Spleen (tissue), 11 donors: ENCODE results near the gene BRAF. TPM values are rescaled to one million over a fixed set of nuclear protein-coding genes. Genes with fewer than 3 reads are reported as not detected.
"Not testable (repeated sequence)": the region's sequence is repeated elsewhere in the genome, so short reads cannot be mapped to it uniquely, and the experiment has no call there.

Experiments
- DNase-seq: peaks from one replicate; pipeline ENCODE4 v3.0.0-alpha.2; 2020
- H3K27ac ChIP-seq, 8 donors: fragments of 200-600 bp; sonication (generic) in 7 of 8; 1 replicate in 4 of 8; 2 replicates in 4 of 8; pipeline versions ENCODE4 v1.5.0 to v1.8.0; 2016 to 2021; ENCODE audit warnings: inconsistent platforms in 4 of 8, mild to moderate bottlenecking in 4 of 8, moderate library complexity in 1 of 8
- H3K27me3 ChIP-seq, 7 donors: fragments of 200-600 bp; sonication (generic) in 6 of 7; replicated peaks in 1 of 7; 1 replicate in 4 of 7; 2 replicates in 3 of 7; pipeline versions ENCODE4 v1.5.0 to v1.8.0; 2016 to 2021; ENCODE audit warnings: inconsistent platforms in 3 of 7, mild to moderate bottlenecking in 1 of 7
- H3K36me3 ChIP-seq, 6 donors: fragments of 200-600 bp; sonication (generic) in 5 of 6; 1 replicate in 4 of 6; 2 replicates in 2 of 6; pipeline versions ENCODE4 v1.5.0 to v1.8.0; 2016 to 2021; ENCODE audit warnings: inconsistent platforms in 2 of 6
- H3K4me1 ChIP-seq, 6 donors: fragments of 200-600 bp; sonication (generic) in 5 of 6; 1 replicate in 3 of 6; 2 replicates in 3 of 6; pipeline versions ENCODE4 v1.5.0 to v1.8.0; 2016 to 2021; ENCODE audit warnings: inconsistent platforms in 3 of 6
- H3K4me3 ChIP-seq, 8 donors: fragments of 200-600 bp; sonication (generic) in 7 of 8; 1 replicate in 4 of 8; 2 replicates in 4 of 8; pipeline versions ENCODE4 v1.5.0 to v1.8.0; 2016 to 2021; ENCODE audit warnings: inconsistent platforms in 4 of 8, mild to moderate bottlenecking in 4 of 8, moderate library complexity in 2 of 8
- H3K9me3 ChIP-seq, 8 donors: fragments of 200-600 bp; sonication (generic) in 7 of 8; 1 replicate in 4 of 8; 2 replicates in 4 of 8; pipeline versions ENCODE4 v1.5.0 to v1.8.0; 2016 to 2021; ENCODE audit warnings: inconsistent platforms in 4 of 8
- CTCF ChIP-seq, 11 experiments: fragments of 200-600 bp in 7 of 11; fragments of 450-650 bp in 4 of 11; sonication (generic) in 4 of 11; IDR thresholded peaks in 8 of 11; conservative IDR thresholded peaks in 3 of 11; 1 replicate in 7 of 11; 2 replicates in 4 of 11; pipeline versions ENCODE4 v1.4.0 to v1.8.0; 2016 to 2021; ENCODE audit warnings: antibody characterized with exemption in 11 of 11, inconsistent platforms in 4 of 11, mild to moderate bottlenecking in 1 of 11
- POLR2A ChIP-seq, 3 donors: fragments of 450-650 bp; IDR thresholded peaks; one replicate each; pipeline ENCODE4 v1.5.1; 2017; ENCODE audit warnings: antibody characterized with exemption in 3 of 3, mild to moderate bottlenecking in 1 of 3
- POLR2AphosphoS5 ChIP-seq, 3 donors: sonication (generic); formaldehyde crosslinking; IDR thresholded peaks; one replicate each; pipeline ENCODE4 v1.5.1; 2017; ENCODE audit warnings: antibody characterized with exemption in 3 of 3
- WGBS, 5 donors: extraction: QIAGEN DNeasy Blood & Tissue Kit in 3 of 5; methylation state at CpG; one replicate each; pipeline versions ENCODE4 v1.1.5 to v1.1.7; 2013 to 2018; 5-methylcytosine and 5-hydroxymethylcytosine counted together
- intact Hi-C: fragments of 100-400 bp; cut with DNase I; formaldehyde crosslinking; loops from one replicate; pipeline ENCODE4 v1.15.0; 2023; ENCODE audit warnings: low total_unique reads
- polyA plus RNA-seq, 3 donors: library from polyadenylated mRNA; stranded (reverse); fragments of 200-250 nt; gene quantifications; one replicate each; pipeline ENCODE4 v1.2.1, GENCODE V29; 2013
- small RNA-seq, 4 donors: library from RNA; depleted of rRNA; stranded (forward); fragments of <200 nt; gene quantifications; one replicate each; pipeline ENCODE3, GENCODE V24; 2016
- total RNA-seq, 7 donors: library from RNA; depleted of rRNA in 3 of 7; stranded (reverse); fragments of >200 nt in 3 of 7; fragmentation: NEBNext Ultra II Directional in 4 of 7; extraction: Animal tissue kit (Norgen Biotek cat#: 25700) in 4 of 7; gene quantifications; one replicate each; pipeline versions ENCODE4 v1.1.0 to v1.2.1, GENCODE V29; 2016 to 2021
- donor health status: healthy with polysubstance abuse.
- donor health status: DM: no; HTN: no; CAD: no; lungs with moderate emphysema.
- donor health status: DM: no; HTN: no; CAD: no.
- donor health status: Bipolar disorder and iron deficiency.
- donor health status: healthy.
- donor health status: DM: no; HTN: no; CAD: no.
- donor health status: DM: yes; HTN: yes; CAD: no.

Gene BRAF
- total and polyA plus RNA-seq, 10 donors: 4.3 to 82.7 (median 49.3) TPM

- no peaks in the 10 kb centered on the region for H3K27me3 ChIP-seq
- H3K27ac ChIP-seq: no peak overlapping the region
- no peaks in the 10 kb centered on the region for H3K9me3 ChIP-seq
- peak; percentile 51 for DNase-seq
- no peaks in the 10 kb centered on the region for H3K36me3 ChIP-seq
- intact Hi-C loops: no loop called here
- TF ChIP-seq POLR2A (IDR thresholded peaks at IDR 0.05) (no peak), POLR2AphosphoS5 (IDR thresholded peaks at IDR 0.05) (no peak), CTCF (IDR thresholded peaks at IDR 0.05 in 8 of 11, conservative IDR thresholded peaks at IDR 0.05 in 3 of 11) (no peak)
- H3K4me1 ChIP-seq: peaks cover 19 to 33% (median 30%) of the 10 kb centered on the region in 6 donors
- no peak overlapping the region for H3K4me3 ChIP-seq
- 58 to 67% (median 65%) methylated on average over 4 of the region's 4 CpGs for WGBS, 5 donors
Measured at GRCh38 chr7:140670343-140670935, 254.3 kb downstream of the BRAF start.

GRCh38 chr7:140669862-140670261, 254.9 kb downstream of the BRAF start:
- WGBS, 5 donors: 93 to 98% (median 94%) methylated on average over 8 to 10 of the region's 10 CpGs

GRCh38 chr7:140669352-140669751, 255.4 kb downstream of the BRAF start:
- H3K4me1 ChIP-seq: peaks cover 8 to 23% (median 19%) of the 10 kb centered on the region in 6 donors
- H3K27me3 ChIP-seq: no peaks in the 10 kb centered on the region
- 81 to 93% (median 90%) methylated on average over 3 of the region's 3 CpGs for WGBS, 5 donors
- no peak overlapping the region for H3K4me3 ChIP-seq
- H3K27ac ChIP-seq: no peak overlapping the region
- no peaks in the 10 kb centered on the region for H3K9me3 ChIP-seq
- DNase-seq: no peak
- intact Hi-C loops: no loop called here
- no peaks in the 10 kb centered on the region for H3K36me3 ChIP-seq
- TF ChIP-seq CTCF (IDR thresholded peaks at IDR 0.05 in 8 of 11, conservative IDR thresholded peaks at IDR 0.05 in 3 of 11) (no peak), POLR2AphosphoS5 (IDR thresholded peaks at IDR 0.05) (no peak)

More at GRCh38 chr7:140669862-140670261, 254.9 kb downstream of the BRAF start:
- peak; percentile 29 for DNase-seq
- intact Hi-C loops, H3K27ac ChIP-seq, H3K9me3 ChIP-seq, H3K4me3 ChIP-seq, H3K36me3 ChIP-seq, H3K27me3 ChIP-seq: not testable (repeated sequence)
- peaks cover 13 to 28% (median 24%) of the 10 kb centered on the region in 6 donors for H3K4me1 ChIP-seq

Small RNA genes lying within 50 kb of the gene (small RNA-seq; reads per million reads assigned to genes)
- 0 reads per million in 4 donors for gene AC006006.1
- 0 reads per million in 4 donors for gene RNU6-85P

Other genes starting within 250 kb of the BRAF start
- 100 to 1,000 TPM; 104 to 235 (median 123) TPM for gene NDUFB2, start 228.2 kb downstream of the BRAF start, total RNA-seq
- 100 to 1,000 TPM; 155 to 370 (median 238) TPM for gene NDUFB2, start 228.2 kb downstream of the BRAF start, polyA plus RNA-seq
- gene MRPS33, start 90.0 kb upstream of the BRAF start, total RNA-seq: 10 to 100 TPM in 6 of 7 donors, 1 to 10 TPM in 1; 5.9 to 31.3 (median 24.8) TPM
- gene MRPS33, start 90.0 kb upstream of the BRAF start, polyA plus RNA-seq: 10 to 100 TPM; 52.2 to 71.4 (median 66.3) TPM
- 1 to 10 TPM in 5 of 7 donors, under 1 TPM in 2; 0.51 to 5.5 (median 1.7) TPM for gene TMEM178B, start 149.1 kb upstream of the BRAF start, total RNA-seq
- under 1 TPM; 0.35 to 0.55 (median 0.37) TPM for gene TMEM178B, start 149.1 kb upstream of the BRAF start, polyA plus RNA-seq